Esophagus squamous epithelium (tissue), 5 donors: ENCODE data around the gene C16orf74. TPM values are rescaled to one million over a fixed set of nuclear protein-coding genes. Genes with fewer than 3 reads are reported as not detected.

Source experiments
- DNase-seq: peaks from one replicate; lab custom pipeline; 2025; lab: John Stamatoyannopoulos, UW
- H3K27ac ChIP-seq, 4 donors: fragments of 200-600 bp; sonication (generic); one replicate each; pipeline ENCODE4 v1.5.1; 2016 to 2019; ENCODE audit warnings: mild to moderate bottlenecking in 1 of 4
- H3K27me3 ChIP-seq, 4 donors: fragments of 200-600 bp; sonication (generic); 1 replicate in 3 of 4; 2 replicates in 1 of 4; pipeline versions ENCODE4 v1.5.1 to v1.6.0; 2017 to 2021; ENCODE audit warnings: antibody characterized with exemption in 1 of 4
- H3K36me3 ChIP-seq, 3 donors: fragments of 200-600 bp; sonication (generic); one replicate each; pipeline ENCODE4 v1.5.1; 2016 to 2019
- H3K4me1 ChIP-seq, 3 donors: fragments of 200-600 bp; sonication (generic); one replicate each; pipeline ENCODE4 v1.5.1; 2017 to 2019
- H3K4me3 ChIP-seq, 4 donors: fragments of 200-600 bp; sonication (generic); 1 replicate in 3 of 4; 2 replicates in 1 of 4; pipeline ENCODE4 v1.5.1; 2016 to 2019; ENCODE audit warnings: mild to moderate bottlenecking in 2 of 4, moderate library complexity in 1 of 4
- H3K9me3 ChIP-seq, 3 donors: fragments of 200-600 bp; sonication (generic); one replicate each; pipeline ENCODE4 v1.5.1; 2016 to 2019
- POLR2A ChIP-seq, 4 donors: fragments of 450-650 bp; IDR thresholded peaks; one replicate each; pipeline ENCODE4 v1.6.1; 2017; ENCODE audit warnings: antibody characterized with exemption in 4 of 4, mild to moderate bottlenecking in 4 of 4, moderate library complexity in 3 of 4
- WGBS, 2 donors: methylation state at CpG; one replicate each; pipeline ENCODE4 v1.1.5; 2018; 5-methylcytosine and 5-hydroxymethylcytosine counted together
- intact Hi-C: fragments of 100-400 bp; cut with DNase I; formaldehyde crosslinking; loops from one replicate; pipeline ENCODE4 v1.15.0; 2022
- total RNA-seq, 4 donors: library from RNA; depleted of rRNA; stranded (reverse); fragments of >200 nt; gene quantifications; one replicate each; pipeline ENCODE4 v1.1.0, GENCODE V29; 2016
- TF ChIP-seq, protein P1 (sequence below), 6 experiments: fragments of 450-650 bp in 4 of 6; fragments of 200-600 bp in 2 of 6; sonication (generic) in 2 of 6; IDR thresholded peaks; one replicate each; pipeline ENCODE4 v1.5.1; 2016 to 2019; ENCODE audit warnings: antibody characterized with exemption in 6 of 6, mild to moderate bottlenecking in 4 of 6, moderate library complexity in 4 of 6
- donor health status: DM: yes; HTN: yes; CAD: no.

C16orf74 gene
- total RNA-seq, 4 donors from 2014 or later = 3.8 to 24.8 (median 6.4) TPM

DNA sequence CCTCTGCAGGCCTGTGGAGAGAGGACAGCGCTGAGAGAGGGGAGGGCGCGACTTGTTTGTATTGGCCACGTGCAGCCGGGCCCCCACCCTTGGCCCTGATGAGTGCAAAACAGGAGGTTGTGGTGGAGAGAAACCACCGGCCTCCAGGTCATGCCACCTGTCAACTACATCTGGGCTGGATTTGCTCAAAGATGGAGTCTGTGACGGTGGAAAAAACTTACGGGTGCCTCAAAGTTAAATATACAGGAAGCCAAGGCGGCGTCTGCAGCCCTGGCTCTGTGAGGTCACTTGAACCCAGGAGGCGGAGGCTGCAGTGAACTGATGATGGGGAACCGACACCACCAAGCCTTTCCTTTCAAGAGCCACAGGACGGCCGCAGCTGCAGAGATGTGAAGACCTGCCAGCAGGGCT lies 15.7 kb downstream of the C16orf74 start:
- H3K27me3 ChIP-seq = no peaks in the 10 kb centered on the region
- H3K4me1 ChIP-seq = no peaks in the 10 kb centered on the region
- no peaks in the 10 kb centered on the region for H3K9me3 ChIP-seq
- H3K27ac ChIP-seq = no peak overlapping the region
- intact Hi-C loops = no loop called here
- TF ChIP-seq, protein P1, sequence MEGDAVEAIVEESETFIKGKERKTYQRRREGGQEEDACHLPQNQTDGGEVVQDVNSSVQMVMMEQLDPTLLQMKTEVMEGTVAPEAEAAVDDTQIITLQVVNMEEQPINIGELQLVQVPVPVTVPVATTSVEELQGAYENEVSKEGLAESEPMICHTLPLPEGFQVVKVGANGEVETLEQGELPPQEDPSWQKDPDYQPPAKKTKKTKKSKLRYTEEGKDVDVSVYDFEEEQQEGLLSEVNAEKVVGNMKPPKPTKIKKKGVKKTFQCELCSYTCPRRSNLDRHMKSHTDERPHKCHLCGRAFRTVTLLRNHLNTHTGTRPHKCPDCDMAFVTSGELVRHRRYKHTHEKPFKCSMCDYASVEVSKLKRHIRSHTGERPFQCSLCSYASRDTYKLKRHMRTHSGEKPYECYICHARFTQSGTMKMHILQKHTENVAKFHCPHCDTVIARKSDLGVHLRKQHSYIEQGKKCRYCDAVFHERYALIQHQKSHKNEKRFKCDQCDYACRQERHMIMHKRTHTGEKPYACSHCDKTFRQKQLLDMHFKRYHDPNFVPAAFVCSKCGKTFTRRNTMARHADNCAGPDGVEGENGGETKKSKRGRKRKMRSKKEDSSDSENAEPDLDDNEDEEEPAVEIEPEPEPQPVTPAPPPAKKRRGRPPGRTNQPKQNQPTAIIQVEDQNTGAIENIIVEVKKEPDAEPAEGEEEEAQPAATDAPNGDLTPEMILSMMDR (IDR thresholded peaks at IDR 0.05) = no peak
- TF ChIP-seq POLR2A (IDR thresholded peaks at IDR 0.05) = no peak
- no peak overlapping the region for H3K4me3 ChIP-seq
- no peak for DNase-seq
- 73% methylated on average over 7 of the region's 14 CpGs; no CpG with 5 or more reads in 1 of the 2 donors for WGBS, 2 donors
- no peaks in the 10 kb centered on the region for H3K36me3 ChIP-seq

DNA sequence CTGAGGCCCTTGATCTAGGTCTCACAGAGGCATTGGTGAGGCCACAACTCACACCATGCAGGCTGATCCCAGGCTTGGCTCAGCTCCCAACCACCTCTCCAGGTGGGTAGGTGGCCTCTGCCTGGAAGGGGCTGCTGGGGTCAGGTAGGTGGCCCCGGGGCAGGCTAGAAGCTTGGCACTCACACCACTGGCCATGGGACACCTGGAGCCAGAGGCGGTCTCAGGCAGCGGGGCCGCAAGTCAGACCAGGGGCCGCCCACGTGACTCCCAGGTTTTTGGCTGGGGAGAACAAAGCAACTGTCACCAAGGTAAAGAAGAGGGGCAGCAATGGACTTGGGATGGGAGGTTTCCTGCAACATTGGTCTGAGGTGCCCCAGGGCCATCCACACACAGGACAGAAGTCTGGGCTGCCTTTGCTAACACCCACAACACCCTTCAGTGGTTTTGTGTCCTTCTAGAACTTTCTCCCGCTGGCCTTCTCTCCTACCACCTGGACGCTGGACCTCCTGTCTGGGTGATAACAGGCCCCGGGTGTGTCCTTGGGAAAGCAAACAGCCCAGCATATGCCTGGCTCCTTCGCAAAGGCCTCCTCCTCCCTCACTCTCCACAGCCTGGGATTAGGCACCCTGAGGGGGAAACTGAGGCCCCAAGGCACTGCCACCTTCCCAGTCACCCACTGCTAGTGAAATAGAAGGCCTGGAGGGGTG lies 16.4 kb downstream of the C16orf74 start:
- TF ChIP-seq, protein P1 (IDR thresholded peaks at IDR 0.05) = no peak
- no peak for TF ChIP-seq POLR2A (IDR thresholded peaks at IDR 0.05)
- H3K9me3 ChIP-seq = no peaks in the 10 kb centered on the region
- intact Hi-C loops = no loop called here
- DNase-seq = no peak
- H3K4me1 ChIP-seq = no peaks in the 10 kb centered on the region
- H3K4me3 ChIP-seq = no peak overlapping the region
- no peak overlapping the region for H3K27ac ChIP-seq
- 96% methylated on average over 3 of the region's 10 CpGs; no CpG with 5 or more reads in 1 of the 2 donors for WGBS, 2 donors
- no peaks in the 10 kb centered on the region for H3K36me3 ChIP-seq
- H3K27me3 ChIP-seq = no peaks in the 10 kb centered on the region

DNA sequence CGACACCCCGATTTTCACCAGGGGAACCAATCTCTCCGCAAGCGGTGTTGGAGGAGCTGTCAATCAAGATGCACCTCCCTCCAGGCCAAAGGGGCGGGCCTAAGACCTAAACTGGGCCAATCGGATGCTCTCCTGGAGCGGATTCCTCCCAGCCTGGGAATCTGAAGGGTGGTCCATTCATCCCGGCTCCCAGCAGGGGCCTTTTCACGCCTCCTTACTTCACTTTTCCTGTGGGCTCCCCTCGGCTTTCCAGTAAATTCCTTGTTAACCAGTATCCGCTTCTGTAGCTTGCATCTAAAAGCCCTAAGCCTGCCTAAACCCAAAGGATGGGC lies 17.1 kb downstream of the C16orf74 start:
- Histone ChIP-seq H3K4me1 (no peaks in the 10 kb centered on the region), H3K36me3 (no peaks in the 10 kb centered on the region), H3K9me3 (no peaks in the 10 kb centered on the region), H3K4me3 (no peak overlapping the region), H3K27me3 (no peaks in the 10 kb centered on the region), H3K27ac (no peak overlapping the region)
- intact Hi-C loops = no loop called here
- DNase-seq = no peak
- 60 to 79% methylated on average over 5 to 9 of the region's 11 CpGs for WGBS, 2 donors
- TF ChIP-seq, protein P1 (IDR thresholded peaks at IDR 0.05) = no peak
- TF ChIP-seq POLR2A (IDR thresholded peaks at IDR 0.05) = no peak

DNA sequence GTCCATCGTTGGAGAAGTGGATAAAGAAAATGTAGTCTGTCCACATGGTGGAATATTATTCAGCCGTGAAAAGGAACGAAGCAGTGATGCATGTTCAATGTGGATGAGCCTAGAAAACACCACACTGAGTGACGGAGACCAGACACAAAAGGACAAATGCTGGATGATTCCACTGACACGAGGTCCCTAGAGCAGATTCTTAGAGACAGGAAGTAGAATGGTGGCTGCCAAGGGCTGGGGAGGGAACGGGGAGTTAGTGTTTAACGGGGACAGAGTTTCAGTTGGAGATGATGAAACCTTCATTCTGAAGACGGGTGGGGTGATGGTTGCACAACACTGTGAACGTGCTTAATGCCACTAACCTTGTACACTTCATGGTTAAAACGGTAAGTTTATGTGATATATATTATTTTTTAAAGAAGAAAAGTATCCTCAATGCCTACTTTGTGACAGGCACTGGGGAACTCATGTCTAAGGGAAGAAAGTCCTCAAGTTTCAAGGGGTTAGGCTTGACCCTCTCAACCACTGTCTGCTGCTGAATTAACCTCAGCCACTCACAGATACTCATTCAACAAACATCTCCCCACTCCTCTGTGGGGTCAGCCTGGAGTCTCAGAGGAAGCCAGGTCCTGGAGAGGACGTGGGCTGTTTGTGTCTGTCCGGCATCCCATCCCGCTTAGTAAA lies 17.6 kb downstream of the C16orf74 start:
- H3K4me3 ChIP-seq = no peak overlapping the region
- intact Hi-C loops = no loop called here
- no peak overlapping the region for H3K27ac ChIP-seq
- no peaks in the 10 kb centered on the region for H3K9me3 ChIP-seq
- WGBS, 2 donors = 67 to 74% methylated on average over 13 of the region's 13 CpGs
- no peaks in the 10 kb centered on the region for H3K4me1 ChIP-seq
- H3K36me3 ChIP-seq = no peaks in the 10 kb centered on the region
- TF ChIP-seq POLR2A (IDR thresholded peaks at IDR 0.05) = no peak
- no peak for DNase-seq
- peaks cover 0 to 2% (median 0%) of the 10 kb centered on the region in 4 donors for H3K27me3 ChIP-seq

DNA sequence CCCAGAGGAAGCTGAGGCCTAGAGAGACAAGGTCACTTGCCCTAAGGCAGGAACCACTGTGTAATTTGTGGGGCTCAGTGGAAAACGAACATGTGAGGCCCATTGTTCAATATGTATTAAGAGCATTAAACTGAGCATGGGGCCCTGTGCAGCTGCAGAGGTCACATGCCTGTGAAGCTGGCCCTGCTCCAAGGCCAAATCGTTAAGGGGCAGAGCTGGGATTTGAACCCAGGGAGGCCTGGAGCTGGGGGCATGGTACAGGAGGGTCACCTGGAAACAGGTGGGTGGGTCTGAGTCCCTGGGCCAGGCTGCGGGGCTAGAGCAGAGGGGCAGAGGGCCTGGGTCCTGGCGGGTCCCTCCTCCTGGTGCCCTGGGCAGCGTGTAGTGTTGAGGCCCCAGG lies 19.7 kb downstream of the C16orf74 start:
- no peaks in the 10 kb centered on the region for H3K36me3 ChIP-seq
- H3K27me3 ChIP-seq = peaks cover 0 to 3% (median 0%) of the 10 kb centered on the region in 4 donors
- intact Hi-C loops = no loop called here
- WGBS, 2 donors = 33 to 68% methylated on average over 2 to 4 of the region's 5 CpGs
- H3K9me3 ChIP-seq = no peaks in the 10 kb centered on the region
- no peaks in the 10 kb centered on the region for H3K4me1 ChIP-seq
- no peak for TF ChIP-seq POLR2A (IDR thresholded peaks at IDR 0.05)
- TF ChIP-seq, protein P1 (IDR thresholded peaks at IDR 0.05) = no peak
- H3K27ac ChIP-seq = no peak overlapping the region
- DNase-seq = no peak
- no peak overlapping the region for H3K4me3 ChIP-seq
